Activated CD4-positive, CD25-positive, alpha-beta regulatory T cell (primary cell): ENCODE data around the gene LTBP2.
A peak's percentile ranks its signal among the peaks of the same experiment; 100 is the strongest.
"Not testable (repeated sequence)": the region's sequence is repeated elsewhere in the genome, so short reads cannot be mapped to it uniquely, and the experiment has no call there.

Experiments
- DNase-seq, 4 experiments: peaks; one replicate each; lab custom pipeline; 2025; lab: John Stamatoyannopoulos, UW

Gene LTBP2

GRCh38 chr14:74482571-74482970 is 129.5 kb downstream of the LTBP2 start:
- DNase-seq, result no peak

DNA sequence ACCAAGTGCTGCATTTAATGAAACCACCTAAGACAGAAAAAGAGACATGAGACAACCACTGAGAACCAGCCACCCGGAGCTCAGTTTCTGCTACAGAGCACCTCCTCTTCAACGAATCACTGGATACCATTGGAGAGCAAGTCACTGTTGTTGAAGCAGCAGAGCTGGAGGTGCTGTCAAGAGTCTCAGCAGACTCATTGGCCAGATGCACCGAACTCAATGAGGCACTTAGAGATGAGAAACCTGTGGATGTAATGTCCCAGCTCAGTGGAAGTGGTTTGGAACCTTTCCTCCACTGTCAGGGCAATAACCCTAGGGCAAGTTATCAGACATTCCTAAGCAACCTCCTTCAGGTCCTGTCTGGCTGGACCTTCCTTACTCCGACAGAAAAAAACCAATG is 132.0 kb downstream of the LTBP2 start:
- DNase-seq, result no peak

GRCh38 chr14:74478996-74479635 is 132.9 kb downstream of the LTBP2 start:
- DNase-seq, result no peak

DNA sequence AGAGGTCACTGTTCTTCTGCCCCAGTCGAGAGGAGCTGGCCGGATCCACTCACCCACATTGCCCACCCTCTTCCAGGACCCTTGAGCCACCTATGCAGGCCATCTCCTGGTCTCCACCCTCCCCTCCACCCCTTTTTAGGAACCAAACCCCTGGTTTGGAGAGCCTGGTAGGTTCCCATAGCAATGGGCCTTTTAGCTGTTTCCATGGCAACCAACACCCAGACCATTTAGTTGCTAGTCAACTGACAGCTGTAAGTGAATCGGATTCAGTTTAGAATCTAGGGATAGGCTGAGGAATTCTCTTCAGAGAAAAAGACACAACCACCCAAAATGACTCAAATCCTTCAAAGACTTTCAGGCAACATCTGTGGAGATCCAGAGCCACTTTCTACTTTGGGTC is 135.4 kb downstream of the LTBP2 start:
- no peak for DNase-seq

GRCh38 chr14:74476107-74476506 is 135.9 kb downstream of the LTBP2 start:
- no peak for DNase-seq

- no peak for DNase-seq
These were observed 136.4 kb downstream of the LTBP2 start for GRCh38 chr14:74475678-74476077.

DNA sequence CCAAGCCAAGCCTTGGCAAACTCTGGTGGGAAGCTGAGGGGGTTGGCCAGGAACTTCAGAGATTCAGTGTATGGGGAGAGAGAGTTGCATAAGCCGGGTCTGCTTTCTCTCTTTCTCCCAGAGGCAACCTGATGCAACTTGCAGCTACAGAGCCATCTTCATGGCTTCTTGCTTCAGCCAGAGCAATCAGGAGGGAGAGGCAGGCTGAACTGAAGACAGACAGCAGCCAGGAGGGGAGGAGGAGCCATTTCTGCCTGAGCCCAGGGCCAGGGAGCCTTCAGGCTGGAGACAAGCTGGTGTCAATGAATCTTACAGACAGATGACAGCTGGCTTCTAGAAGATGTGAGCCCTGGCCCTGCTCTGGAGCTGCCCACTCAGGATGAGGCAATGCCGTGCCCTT is 137.7 kb downstream of the LTBP2 start:
- DNase-seq, result no peak

DNA sequence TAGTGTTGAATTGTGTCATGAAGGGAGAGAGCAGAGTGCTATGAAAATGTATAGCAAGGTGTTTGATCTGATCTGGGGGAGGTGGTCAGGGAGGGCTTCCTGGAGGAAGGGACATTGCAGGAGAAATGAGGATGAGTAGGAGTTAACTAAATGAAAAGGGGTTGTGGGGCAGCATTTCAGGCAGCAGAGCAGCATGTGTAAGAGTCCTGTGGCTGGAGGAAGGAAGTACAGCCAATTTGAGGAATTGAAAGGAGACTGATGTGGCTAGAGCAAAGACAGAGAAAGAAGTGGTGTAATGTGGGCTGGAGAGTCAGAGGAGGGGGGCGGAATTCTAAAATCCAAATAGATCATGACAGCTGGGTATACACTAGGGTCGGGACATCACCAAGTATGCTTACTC is 139.4 kb downstream of the LTBP2 start:
- DNase-seq, result no peak

GRCh38 chr14:74469548-74470518 is 142.2 kb downstream of the LTBP2 start:
- no peak for DNase-seq

- DNase-seq, result no peak
These were observed 143.5 kb downstream of the LTBP2 start for GRCh38 chr14:74468513-74468912.

DNA sequence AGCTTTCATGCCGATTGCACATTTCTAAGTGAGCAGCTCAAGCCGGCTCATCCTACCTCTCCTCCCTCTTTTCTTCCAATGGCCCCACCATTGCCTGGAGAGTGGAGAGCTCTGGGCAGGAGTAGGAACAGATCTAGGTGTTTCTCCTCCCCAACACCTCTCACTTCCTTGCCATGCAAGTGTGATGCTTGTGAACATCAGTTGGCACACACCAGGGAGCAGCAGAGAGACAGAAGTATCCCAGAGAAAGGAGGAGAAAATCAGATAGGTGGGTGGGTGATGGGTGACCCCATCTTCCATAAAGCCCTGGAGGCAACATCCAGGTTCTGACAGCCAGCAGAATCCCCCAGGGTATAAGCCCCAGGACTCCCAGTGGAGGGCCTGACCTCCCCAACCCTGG is 146.7 kb downstream of the LTBP2 start:
- no peak for DNase-seq

GRCh38 chr14:74464785-74465184 is 147.3 kb downstream of the LTBP2 start:
- no peak for DNase-seq

DNA sequence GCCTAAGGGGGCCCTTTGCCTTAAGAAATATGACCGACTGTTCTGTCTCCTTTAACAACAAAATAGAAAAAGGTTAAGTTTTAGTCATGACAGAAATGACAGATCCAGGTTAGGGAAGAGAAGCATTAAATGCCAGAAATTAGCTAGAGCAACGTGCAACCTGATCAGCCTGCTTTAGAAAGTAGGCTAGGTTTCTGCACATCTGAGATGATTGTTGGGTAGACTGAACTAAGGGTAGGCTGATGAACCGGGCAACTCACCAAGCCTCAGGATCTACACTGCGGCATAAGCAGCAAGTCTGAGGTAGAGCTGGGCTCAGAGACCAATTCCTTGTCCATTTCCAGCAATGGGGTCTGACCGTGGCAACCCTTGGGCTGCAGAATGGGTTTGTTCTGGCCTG is 148.3 kb downstream of the LTBP2 start:
- no peak for DNase-seq

GRCh38 chr14:74462993-74463392 is 149.0 kb downstream of the LTBP2 start:
- no peak for DNase-seq

DNA sequence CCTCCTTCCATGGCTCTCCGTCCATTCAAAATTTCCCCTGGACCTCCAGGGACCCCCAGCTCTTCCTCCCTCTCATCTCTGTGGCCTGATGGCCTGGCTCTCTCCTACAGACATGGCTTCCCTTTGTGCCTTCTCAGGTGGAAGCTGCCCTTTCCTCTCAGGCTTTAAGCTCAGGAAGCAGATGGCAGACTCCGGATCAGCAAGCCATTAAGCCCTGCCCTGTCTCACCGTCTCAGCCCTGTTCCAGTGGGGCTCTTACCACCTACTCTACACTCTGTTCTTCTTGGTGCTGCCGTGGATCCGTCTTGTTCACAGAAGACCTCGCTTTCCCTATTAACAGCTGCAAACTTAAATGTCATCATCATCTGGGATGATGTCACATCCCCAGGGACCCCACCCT is 152.1 kb downstream of the LTBP2 start:
- DNase-seq, result no peak

GRCh38 chr14:74459289-74459946 is 152.6 kb downstream of the LTBP2 start:
- peak in 2 of 4 experiments; percentile 2 to 7 for DNase-seq

GRCh38 chr14:74457565-74457895 is 154.5 kb downstream of the LTBP2 start:
- DNase-seq, result no peak

DNA sequence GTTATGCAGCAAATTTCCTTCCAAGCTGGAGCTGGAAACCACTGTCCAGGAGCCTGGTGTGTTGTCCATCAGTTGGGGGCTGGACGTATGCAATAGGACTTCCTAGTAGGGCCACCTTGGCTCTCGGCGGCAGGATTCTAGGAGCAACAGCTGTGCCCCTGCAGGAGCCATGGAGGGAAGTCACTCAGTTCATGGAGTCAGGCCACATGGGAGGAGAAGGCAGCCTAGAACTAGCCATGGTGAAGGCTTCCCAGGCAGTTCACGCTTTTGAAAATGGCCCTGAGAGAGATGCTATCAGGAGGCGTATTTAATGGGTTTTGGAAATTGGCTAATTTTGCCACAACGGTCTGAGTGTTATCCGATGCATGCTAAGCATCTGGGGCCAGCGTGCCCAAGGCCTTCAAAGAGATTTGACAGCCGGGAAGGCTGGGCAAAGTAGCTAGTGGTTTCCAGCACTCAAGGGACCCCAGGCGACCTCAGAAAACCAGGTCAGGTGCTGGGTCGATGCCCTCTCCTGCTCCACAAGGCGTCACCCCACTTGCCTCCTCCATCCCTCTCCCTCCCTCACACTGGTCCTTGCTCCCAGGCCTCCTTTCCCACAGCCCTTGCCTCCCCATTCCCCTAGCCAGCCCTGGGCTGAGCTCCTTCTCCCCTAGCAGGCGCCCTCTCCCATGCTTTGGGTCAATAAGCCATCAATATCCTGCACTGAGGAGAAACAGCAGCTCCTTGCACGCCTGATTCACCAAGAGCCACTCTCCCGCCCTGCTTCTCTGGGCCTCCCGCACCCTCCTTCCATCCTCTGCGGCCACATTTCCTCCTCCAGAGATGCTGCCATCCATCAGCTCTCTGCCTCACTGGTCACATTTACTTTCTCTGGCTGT is 155.1 kb downstream of the LTBP2 start:
- DNase-seq, result no peak

DNA sequence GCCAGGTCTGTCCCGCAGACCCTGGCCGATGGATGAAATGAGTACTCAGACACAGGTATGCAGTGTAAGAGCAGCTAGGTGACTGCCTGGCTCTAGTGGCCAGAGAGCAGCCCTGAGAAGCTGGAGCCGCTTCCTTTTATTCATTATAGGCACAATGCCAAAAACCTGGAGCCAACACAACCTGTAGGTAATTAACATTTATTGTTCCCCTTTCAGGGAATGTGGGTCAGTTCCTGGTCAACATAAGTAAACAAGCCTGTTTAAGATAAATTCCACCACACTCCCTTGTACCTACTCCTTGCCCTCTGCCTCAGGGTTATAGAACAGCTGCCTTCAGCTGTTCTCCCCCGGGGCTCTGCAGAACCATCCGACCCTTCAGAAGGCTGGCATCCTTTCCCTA is 157.6 kb downstream of the LTBP2 start:
- not testable (repeated sequence) for DNase-seq
